A673 (cell line): ENCODE measurements around the gene TBX3.

Experiments
- CTCF ChIP-seq: fragments of 300-800, 200-600 bp; sonication (generic); conservative IDR thresholded peaks from 2 replicates; pipeline ENCODE4 v1.5.1; 2017; ENCODE audit warnings: low read depth, mild to moderate bottlenecking, antibody characterized with exemption, low read length, moderate library complexity, mixed read lengths
- EZH2 ChIP-seq: fragments of 200-600 bp; sonication (generic); IDR thresholded peaks from 2 replicates; pipeline ENCODE4 v1.6.1; 2017; ENCODE audit warnings: borderline replicate concordance, low read depth, mild to moderate bottlenecking, mixed read lengths, antibody characterized with exemption, low read length; ENCODE audit not compliant: poor library complexity, severe bottlenecking

GRCh38 chr12:114693059-114693531 lies 9.1 kb upstream of the TBX3 start:
- no peak for TF ChIP-seq CTCF
- TF ChIP-seq EZH2 = no peak
